ENCODE data around the gene METRNL. TPM values are rescaled to one million over a fixed set of nuclear protein-coding genes. Genes with fewer than 3 reads are reported as not detected.
"Not testable (repeated sequence)": the region's sequence is repeated elsewhere in the genome, so short reads cannot be mapped to it uniquely, and the experiment has no call there.

The METRNL gene
- total RNA-seq, 1 experiment from 2014 or later: 21.0 TPM

GRCh38 chr17:83054518-83055125, 24.8 kb upstream of the METRNL start:
- DNase-seq (ENCODE audit: low read depth, low spot score) (no peak), ATAC-seq (no peak)
- intact Hi-C loops (cut with micrococcal nuclease; ENCODE audit: unreplicated experiment) (no loop called here), in situ Hi-C loops (cut with HindIII; ENCODE audit: low pct_unique_long_range_greater_than_20kb, low sequenced_read_pairs) (no loop called here)
- CTCF ChIA-PET: no interaction called here
- H3K9me3 ChIP-seq (ENCODE audit: control insufficient read depth, insufficient read depth, low read depth, low read length): no peaks in the 10 kb centered on the region
- POLR2A ChIA-PET: no interaction called here
- TF ChIP-seq CTCF (IDR thresholded peaks at IDR 0.05): no peak
- TF ChIP-seq POLR2AphosphoS5 (IDR thresholded peaks at IDR 0.05; ENCODE audit: low read depth, low read length): no peak
- no peak for TF ChIP-seq SIN3A (IDR thresholded peaks at IDR 0.05; ENCODE audit: borderline replicate concordance, insufficient read depth, low read depth, low read length)
- no peak for TF ChIP-seq REST (IDR thresholded peaks at IDR 0.05; ENCODE audit: insufficient read depth in 1 of 2, low read depth in 2 of 2, low read length in 1 of 2)
- no peak for TF ChIP-seq TCF7L2 (IDR thresholded peaks at IDR 0.05; ENCODE audit: low read depth, low read length)
- no TSS peak for BruUV-seq (replicated peaks)
- H3K4me3 ChIP-seq (ENCODE audit: low read depth in 2 of 2, low read length in 2 of 2): no peak overlapping the region
- H3K27ac ChIP-seq (ENCODE audit: low read length): no peak overlapping the region
- no peaks in the 10 kb centered on the region for H3K36me3 ChIP-seq (ENCODE audit: control insufficient read depth, insufficient read depth, low read length)
- H3K27me3 ChIP-seq (ENCODE audit: control insufficient read depth, insufficient read depth, low read length): no peaks in the 10 kb centered on the region
- H3K4me1 ChIP-seq (ENCODE audit: control insufficient read depth, insufficient read depth, low read length): peaks cover 40% of the 10 kb centered on the region

- DNase-seq (ENCODE audit: low read depth, low spot score); CTCF ChIA-PET; POLR2A ChIA-PET; H3K27me3 ChIP-seq (ENCODE audit: control insufficient read depth, insufficient read depth, low read length); BruUV-seq (replicated peaks); H3K9me3 ChIP-seq (ENCODE audit: control insufficient read depth, insufficient read depth, low read depth, low read length); H3K36me3 ChIP-seq (ENCODE audit: control insufficient read depth, insufficient read depth, low read length); intact Hi-C loops (cut with micrococcal nuclease; ENCODE audit: unreplicated experiment); H3K4me3 ChIP-seq (ENCODE audit: low read depth in 2 of 2, low read length in 2 of 2); ATAC-seq; in situ Hi-C loops (cut with HindIII; ENCODE audit: low pct_unique_long_range_greater_than_20kb, low sequenced_read_pairs); H3K27ac ChIP-seq (ENCODE audit: low read length): not testable (repeated sequence)
- peaks cover 35% of the 10 kb centered on the region for H3K4me1 ChIP-seq (ENCODE audit: control insufficient read depth, insufficient read depth, low read length)
Observed at GRCh38 chr17:83055176-83055575, 24.2 kb upstream of the METRNL start.

- POLR2A ChIA-PET: no interaction called here
- H3K9me3 ChIP-seq (ENCODE audit: control insufficient read depth, insufficient read depth, low read depth, low read length): no peaks in the 10 kb centered on the region
- TF ChIP-seq TCF7L2 (IDR thresholded peaks at IDR 0.05; ENCODE audit: low read depth, low read length): no peak
- BruUV-seq (replicated peaks): no TSS peak
- intact Hi-C loops (cut with micrococcal nuclease; ENCODE audit: unreplicated experiment) (no loop called here), in situ Hi-C loops (cut with HindIII; ENCODE audit: low pct_unique_long_range_greater_than_20kb, low sequenced_read_pairs) (no loop called here)
- no peaks in the 10 kb centered on the region for H3K36me3 ChIP-seq (ENCODE audit: control insufficient read depth, insufficient read depth, low read length)
- ATAC-seq (no peak), DNase-seq (ENCODE audit: low read depth, low spot score) (no peak)
- no peak overlapping the region for H3K27ac ChIP-seq (ENCODE audit: low read length)
- H3K27me3 ChIP-seq (ENCODE audit: control insufficient read depth, insufficient read depth, low read length): no peaks in the 10 kb centered on the region
- no peak overlapping the region for H3K4me3 ChIP-seq (ENCODE audit: low read depth in 2 of 2, low read length in 2 of 2)
- peaks cover 30% of the 10 kb centered on the region for H3K4me1 ChIP-seq (ENCODE audit: control insufficient read depth, insufficient read depth, low read length)
- CTCF ChIA-PET: no interaction called here
Observed at GRCh38 chr17:83055911-83056582, 23.4 kb upstream of the METRNL start.

Data from Panc1 (cell line).